Activated T-helper 1 cell treated with anti-CD3 and anti-CD28 coated beads, Interleukin-12 subunit alpha, Interleukin-12 subunit beta, Interleukin-2, Interleukin-4 antibody, amounts not matched to agents 30 ng/mL and 10 ng/mL and 1 ng/mL, durations not matched to agents 14 hours and 24 hours and 36 hours (primary cell): ENCODE results near the gene APBA2. TPM values are rescaled to one million over a fixed set of nuclear protein-coding genes. Genes with fewer than 3 reads are reported as not detected.

ENCODE experiments used
- DNase-seq: peaks from one replicate; pipeline ENCODE4 v3.0.0; 2021; ENCODE audit warnings: low spot score
- H3K27ac Mint-ChIP-seq: one replicate; pipeline ENCODE4 v1.8.0; 2021; ENCODE audit warnings: mild to moderate bottlenecking, mixed read lengths
- H3K27me3 Mint-ChIP-seq: one replicate; pipeline ENCODE4 v1.8.0; 2022; ENCODE audit warnings: mild to moderate bottlenecking, moderate library complexity, mixed read lengths; ENCODE audit not compliant: insufficient read depth
- H3K36me3 Mint-ChIP-seq: one replicate; pipeline ENCODE4 v1.8.0; 2021; ENCODE audit warnings: low read depth, mixed read lengths
- H3K4me1 Mint-ChIP-seq: one replicate; pipeline ENCODE4 v1.8.0; 2021; ENCODE audit warnings: low read depth, mixed read lengths
- H3K4me3 Mint-ChIP-seq: one replicate; pipeline ENCODE4 v1.8.0; 2021; ENCODE audit warnings: mild to moderate bottlenecking, moderate library complexity, mixed read lengths
- H3K9me3 Mint-ChIP-seq: one replicate; pipeline ENCODE4 v1.8.0; 2021; ENCODE audit warnings: mixed read lengths
- intact Hi-C: fragments of 100-400 bp; cut with micrococcal nuclease; formaldehyde crosslinking; loops from one replicate; pipeline ENCODE4 v1.15.1; 2024
- total RNA-seq: library from RNA; stranded (reverse); gene quantifications from 2 replicates; pipeline ENCODE4 v1.2.3, GENCODE V29; 2022

Gene APBA2
- total RNA-seq, 1 donor from 2014 or later = 0.80 TPM

GRCh38 chr15:29110733-29111132 lies 225.0 kb downstream of the APBA2 start:
- Mint-ChIP-seq H3K4me1 (no peaks in the 10 kb centered on the region), H3K27ac (no peak overlapping the region), H3K36me3 (no peaks in the 10 kb centered on the region), H3K27me3 (peaks cover 4% of the 10 kb centered on the region), H3K9me3 (no peaks in the 10 kb centered on the region), H3K4me3 (no peak overlapping the region)
- DNase-seq = no peak
- intact Hi-C loops = no loop called here

- intact Hi-C loops = no loop called here
- Mint-ChIP-seq H3K4me1 (no peaks in the 10 kb centered on the region), H3K27ac (no peak overlapping the region), H3K9me3 (no peaks in the 10 kb centered on the region), H3K27me3 (peaks cover 4% of the 10 kb centered on the region), H3K36me3 (no peaks in the 10 kb centered on the region), H3K4me3 (no peak overlapping the region)
- DNase-seq = no peak
These were observed 226.0 kb downstream of the APBA2 start for GRCh38 chr15:29111705-29112281.

- H3K4me3 Mint-ChIP-seq = no peak overlapping the region
- intact Hi-C loops = no loop called here
- H3K36me3 Mint-ChIP-seq = no peaks in the 10 kb centered on the region
- H3K9me3 Mint-ChIP-seq = no peaks in the 10 kb centered on the region
- no peak for DNase-seq
- no peak overlapping the region for H3K27ac Mint-ChIP-seq
- H3K27me3 Mint-ChIP-seq = peaks cover 4% of the 10 kb centered on the region
- H3K4me1 Mint-ChIP-seq = no peaks in the 10 kb centered on the region
These were observed 227.8 kb downstream of the APBA2 start for GRCh38 chr15:29113336-29114220.

GRCh38 chr15:29114221-29115092 lies 228.7 kb downstream of the APBA2 start:
- no peak for DNase-seq
- Mint-ChIP-seq H3K9me3 (no peaks in the 10 kb centered on the region), H3K27ac (no peak overlapping the region), H3K4me3 (no peak overlapping the region), H3K36me3 (no peaks in the 10 kb centered on the region), H3K27me3 (peaks cover 4% of the 10 kb centered on the region), H3K4me1 (no peaks in the 10 kb centered on the region)
- intact Hi-C loops = no loop called here

GRCh38 chr15:29115093-29115991 lies 229.6 kb downstream of the APBA2 start:
- no peak for DNase-seq
- Mint-ChIP-seq H3K9me3 (no peaks in the 10 kb centered on the region), H3K27ac (no peak overlapping the region), H3K36me3 (no peaks in the 10 kb centered on the region), H3K4me1 (no peaks in the 10 kb centered on the region), H3K27me3 (peaks cover 4% of the 10 kb centered on the region), H3K4me3 (no peak overlapping the region)
- intact Hi-C loops = no loop called here

GRCh38 chr15:29116970-29117700 lies 231.4 kb downstream of the APBA2 start:
- H3K9me3 Mint-ChIP-seq = no peaks in the 10 kb centered on the region
- H3K4me3 Mint-ChIP-seq = no peak overlapping the region
- no peaks in the 10 kb centered on the region for H3K36me3 Mint-ChIP-seq
- H3K27ac Mint-ChIP-seq = no peak overlapping the region
- no peaks in the 10 kb centered on the region for H3K4me1 Mint-ChIP-seq
- DNase-seq = no peak
- peaks cover 2% of the 10 kb centered on the region for H3K27me3 Mint-ChIP-seq
- intact Hi-C loops = no loop called here

- H3K4me1 Mint-ChIP-seq = no peaks in the 10 kb centered on the region
- no peak for DNase-seq
- intact Hi-C loops = no loop called here
- H3K4me3 Mint-ChIP-seq = no peak overlapping the region
- no peaks in the 10 kb centered on the region for H3K36me3 Mint-ChIP-seq
- no peaks in the 10 kb centered on the region for H3K9me3 Mint-ChIP-seq
- H3K27ac Mint-ChIP-seq = no peak overlapping the region
- H3K27me3 Mint-ChIP-seq = peaks cover 2% of the 10 kb centered on the region
These were observed 232.0 kb downstream of the APBA2 start for GRCh38 chr15:29117778-29118177.

- intact Hi-C loops = no loop called here
- H3K36me3 Mint-ChIP-seq = no peaks in the 10 kb centered on the region
- H3K4me3 Mint-ChIP-seq = no peak overlapping the region
- H3K4me1 Mint-ChIP-seq = no peaks in the 10 kb centered on the region
- H3K27ac Mint-ChIP-seq = no peak overlapping the region
- no peaks in the 10 kb centered on the region for H3K9me3 Mint-ChIP-seq
- no peak for DNase-seq
- peaks cover under 1% of the 10 kb centered on the region for H3K27me3 Mint-ChIP-seq
These were observed 234.1 kb downstream of the APBA2 start for GRCh38 chr15:29119847-29120246.

- H3K36me3 Mint-ChIP-seq = no peaks in the 10 kb centered on the region
These were observed 235.0 kb downstream of the APBA2 start for GRCh38 chr15:29120593-29121368.

GRCh38 chr15:29121369-29121656 lies 235.5 kb downstream of the APBA2 start:
- Mint-ChIP-seq H3K36me3 (no peaks in the 10 kb centered on the region), H3K27me3 (no peaks in the 10 kb centered on the region), H3K9me3 (no peaks in the 10 kb centered on the region), H3K27ac (no peak overlapping the region), H3K4me3 (no peak overlapping the region), H3K4me1 (no peaks in the 10 kb centered on the region)
- DNase-seq = no peak
- intact Hi-C loops = no loop called here

More at GRCh38 chr15:29120593-29121368, 235.0 kb downstream of the APBA2 start:
- DNase-seq = no peak
- Mint-ChIP-seq H3K27me3 (no peaks in the 10 kb centered on the region), H3K4me3 (no peak overlapping the region), H3K27ac (no peak overlapping the region), H3K9me3 (no peaks in the 10 kb centered on the region), H3K4me1 (no peaks in the 10 kb centered on the region)
- intact Hi-C loops = no loop called here

GRCh38 chr15:29121907-29122306 lies 236.1 kb downstream of the APBA2 start:
- no peaks in the 10 kb centered on the region for H3K36me3 Mint-ChIP-seq

More at GRCh38 chr15:29121907-29122306, 236.1 kb downstream of the APBA2 start:
- intact Hi-C loops = no loop called here
- no peak overlapping the region for H3K4me3 Mint-ChIP-seq
- no peak for DNase-seq
- H3K9me3 Mint-ChIP-seq = no peaks in the 10 kb centered on the region
- H3K4me1 Mint-ChIP-seq = no peaks in the 10 kb centered on the region
- H3K27me3 Mint-ChIP-seq = no peaks in the 10 kb centered on the region
- H3K27ac Mint-ChIP-seq = no peak overlapping the region
